ENCODE measurements around the gene AFF3. TPM values are rescaled to one million over a fixed set of nuclear protein-coding genes. Genes with fewer than 3 reads are reported as not detected.

AFF3 gene
- total and polyA plus RNA-seq, 10 of the 15 experiments (the other 5 are each of a cell fraction or from before 2014, with no cell fraction given), result 0.26 to 5.5 (median 3.0) TPM

DNA sequence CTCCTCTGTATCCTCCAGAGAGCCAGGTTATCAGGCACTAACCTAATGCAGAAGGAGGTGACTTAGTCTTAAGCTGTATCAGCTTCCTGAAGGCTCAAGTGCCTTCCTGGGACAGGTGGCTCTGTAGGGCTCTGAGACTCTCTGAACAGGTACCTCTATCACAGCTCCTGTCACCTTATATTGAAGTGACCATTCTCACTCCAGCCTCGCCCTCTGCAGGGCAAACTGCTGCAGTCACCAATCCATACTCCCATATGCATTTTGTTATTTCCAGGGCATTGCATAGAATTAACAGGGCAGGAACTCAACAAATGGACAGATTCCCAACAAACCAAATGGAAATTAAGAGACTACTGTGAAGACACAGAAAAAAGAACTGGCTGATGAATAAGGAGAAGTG, 449.6 kb downstream of the AFF3 start (continued):
- TF ChIP-seq ZBTB11 (CRISPR knock-in tag; IDR thresholded peaks at IDR 0.05) (no peak), STAT1 (conservative IDR thresholded peaks at IDR 0.05) (no peak), BMI1 (IDR thresholded peaks at IDR 0.05; ENCODE audit: borderline replicate concordance) (no peak), RB1 (IDR thresholded peaks at IDR 0.05; ENCODE audit: borderline replicate concordance) (no peak), GATAD2B (conservative IDR thresholded peaks at IDR 0.05; ENCODE audit: low read depth) (no peak), HDAC6 (IDR thresholded peaks at IDR 0.05; ENCODE audit: unreplicated experiment) (no peak), POLR2A (IDR thresholded peaks at IDR 0.05; ENCODE audit: low read depth, low read length) (no peak), ZNF274 (IDR thresholded peaks at IDR 0.05; ENCODE audit: insufficient read depth, insufficient read length) (no peak), PBX3 (IDR thresholded peaks at IDR 0.05; ENCODE audit: insufficient replicate concordance, low read depth, low read length) (no peak), BCL11A (IDR thresholded peaks at IDR 0.05; ENCODE audit: low read depth, low read length) (no peak)

DNA sequence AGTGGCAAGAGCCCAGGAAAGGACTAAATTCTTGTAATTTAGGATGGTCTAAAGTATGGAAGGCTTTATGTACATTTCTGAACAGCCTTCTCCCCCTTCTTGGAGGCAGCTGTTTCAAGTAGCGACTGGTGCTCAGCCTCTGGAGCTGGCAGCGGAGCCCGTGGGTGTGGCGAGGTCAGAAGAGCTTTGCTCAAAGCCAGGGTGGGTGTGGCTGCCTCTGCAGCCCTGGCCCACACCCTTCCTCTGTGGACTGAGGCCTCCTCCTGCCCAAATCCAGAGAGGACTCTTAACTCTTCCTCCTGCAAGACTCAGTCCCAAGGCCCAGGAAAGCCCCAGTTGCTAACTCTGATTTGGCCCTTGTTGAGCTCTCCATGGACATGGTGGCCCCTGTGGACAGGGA, 450.5 kb downstream of the AFF3 start:
- in situ Hi-C loops (cut with MboI) (no loop called here), intact Hi-C loops (cut with micrococcal nuclease; ENCODE audit: unreplicated experiment) (loop anchor here (5.0 kb wide), 1 partner anchor 135 kb away; no protein-coding TSS in a partner anchor)
- DNase-seq (ENCODE audit: low read depth, low spot score) (no peak), ATAC-seq (no peak), FAIRE-seq (no peak)
- RAD21 ChIA-PET (ENCODE audit: unreplicated experiment), result no interaction called here
- CTCF ChIA-PET, result no interaction called here
- no TSS peak for BruUV-seq (replicated peaks)
- Histone ChIP-seq H3K4me2 (ENCODE audit: control insufficient read depth, insufficient read depth) (no peak overlapping the region), H3K27ac (ENCODE audit: control insufficient read depth, insufficient read depth) (no peak overlapping the region), H2AFZ (ENCODE audit: control insufficient read depth, low read depth, low read length) (no peak overlapping the region), H3K27me3 (replicated peaks in 1 of 2; ENCODE audit: control insufficient read depth in 2 of 2, insufficient read depth in 2 of 2, low read length in 1 of 2) (no peaks in the 10 kb centered on the region; a peak in 1 of 4 replicates), H3K9me3 (replicated peaks; ENCODE audit: control insufficient read depth, insufficient read depth, low read length) (no peaks in the 10 kb centered on the region), H3K9ac (ENCODE audit: control insufficient read depth, insufficient read depth, low read length) (no peak overlapping the region), H3K79me2 (ENCODE audit: control insufficient read depth, insufficient read depth, low read length) (no peaks in the 10 kb centered on the region), H3K4me1 (ENCODE audit: control insufficient read depth, insufficient read depth, low read length) (no peaks in the 10 kb centered on the region), H4K20me1 (ENCODE audit: control insufficient read depth, insufficient read depth) (no peaks in the 10 kb centered on the region; the same call in 1 of the 2 replicates), H3K4me3 (no peak overlapping the region), H3K36me3 (ENCODE audit: control insufficient read depth in 2 of 2, insufficient read depth in 2 of 2, low read length in 1 of 2) (no peaks in the 10 kb centered on the region)
- no peak for TF ChIP-seq BMI1 (IDR thresholded peaks at IDR 0.05; ENCODE audit: borderline replicate concordance)
- 57% methylated on average over 4 of the region's 4 CpGs for WGBS (ENCODE audit: insufficient coverage, insufficient replicate concordance, low lambda C conversion rate, missing lambda C conversion rate)
- POLR2A ChIA-PET, result no interaction called here
- SMC1A ChIA-PET (ENCODE audit: uncharacterized antibody, unreplicated experiment), result no interaction called here

All from GM12878 (cell line).